ENCODE measurements around the gene PPT2. TPM values are rescaled to one million over a fixed set of nuclear protein-coding genes. Genes with fewer than 3 reads are reported as not detected.
A peak's percentile ranks its signal among the peaks of the same experiment; 100 is the strongest.

PPT2 gene
- polyA plus RNA-seq, 2 of the 4 experiments (the other 2 are of a cell fraction): 9.3 to 11.7 TPM

DNA sequence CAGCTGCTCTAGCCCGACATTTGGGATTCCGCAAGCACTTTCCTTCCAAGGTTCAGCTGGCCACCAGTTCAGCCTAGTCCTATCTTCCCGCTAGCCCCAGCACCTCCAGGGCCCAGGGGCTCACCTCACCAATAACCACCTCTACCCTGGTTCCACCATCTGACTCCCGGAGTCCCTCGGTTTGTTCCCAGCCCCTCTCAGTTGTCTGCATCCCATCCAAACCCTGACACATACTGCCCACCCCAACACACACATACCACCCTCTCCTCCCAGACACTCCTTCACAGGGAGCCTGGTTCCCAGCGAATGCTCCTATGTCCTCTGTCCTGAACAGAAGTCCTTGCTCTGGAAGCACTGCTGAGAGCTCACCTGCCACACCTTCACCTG is 45.2 kb upstream of the PPT2 start:
- POLR2A ChIA-PET: interaction anchor here (1.5 kb wide), 1 partner anchor 16 kb away, joined by 3 read pairs; no protein-coding TSS in a partner anchor
- peak; percentile 10 to 13; a peak in 2 of 6 replicates for ATAC-seq
- no peak for DNase-seq (ENCODE audit: low read depth in 1 of 2, low spot score in 1 of 2)
- Histone ChIP-seq H3K4me3 (no peak overlapping the region), H3K4me1 (peaks cover 15% of the 10 kb centered on the region), H3K4me2 (no peak overlapping the region), H3K27ac (peak overlapping the region in 1 of 2 experiments; percentile 55; a peak in 3 of 6 replicates), H3K9me3 (no peaks in the 10 kb centered on the region)
- WGBS (ENCODE audit: missing lambda C conversion rate): 83% methylated on average over 6 of the region's 6 CpGs
- TF ChIP-seq, protein P1, sequence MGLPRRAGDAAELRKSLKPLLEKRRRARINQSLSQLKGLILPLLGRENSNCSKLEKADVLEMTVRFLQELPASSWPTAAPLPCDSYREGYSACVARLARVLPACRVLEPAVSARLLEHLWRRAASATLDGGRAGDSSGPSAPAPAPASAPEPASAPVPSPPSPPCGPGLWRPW (IDR thresholded peaks at IDR 0.05): no peak
- TF ChIP-seq RCOR1 (IDR thresholded peaks at IDR 0.05; ENCODE audit: low read depth, low read length) (no peak), HOXB13 (CRISPR knock-in tag; IDR thresholded peaks at IDR 0.05; ENCODE audit: low read depth) (no peak), CEBPB (IDR thresholded peaks at IDR 0.05) (no peak), GATA3 (IDR thresholded peaks at IDR 0.05; ENCODE audit: borderline replicate concordance) (no peak), EHMT2 (IDR thresholded peaks at IDR 0.05; ENCODE audit: low read depth) (no peak), RNF2 (IDR thresholded peaks at IDR 0.05; ENCODE audit: borderline replicate concordance, low read depth) (no peak), ESRRA (IDR thresholded peaks at IDR 0.05; ENCODE audit: borderline replicate concordance, low read length) (no peak), TFCP2L1 (CRISPR knock-in tag; IDR thresholded peaks at IDR 0.05) (no peak), CBX8 (IDR thresholded peaks at IDR 0.05) (no peak), POLR2AphosphoS2 (conservative IDR thresholded peaks at IDR 0.05; ENCODE audit: low read length) (no peak), FOXS1 (CRISPR knock-in tag; IDR thresholded peaks at IDR 0.05) (no peak)
- TF ChIP-seq, protein P2, sequence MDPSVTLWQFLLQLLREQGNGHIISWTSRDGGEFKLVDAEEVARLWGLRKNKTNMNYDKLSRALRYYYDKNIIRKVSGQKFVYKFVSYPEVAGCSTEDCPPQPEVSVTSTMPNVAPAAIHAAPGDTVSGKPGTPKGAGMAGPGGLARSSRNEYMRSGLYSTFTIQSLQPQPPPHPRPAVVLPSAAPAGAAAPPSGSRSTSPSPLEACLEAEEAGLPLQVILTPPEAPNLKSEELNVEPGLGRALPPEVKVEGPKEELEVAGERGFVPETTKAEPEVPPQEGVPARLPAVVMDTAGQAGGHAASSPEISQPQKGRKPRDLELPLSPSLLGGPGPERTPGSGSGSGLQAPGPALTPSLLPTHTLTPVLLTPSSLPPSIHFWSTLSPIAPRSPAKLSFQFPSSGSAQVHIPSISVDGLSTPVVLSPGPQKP (IDR thresholded peaks at IDR 0.05; ENCODE audit: low read depth, low read length): no peak
- CTCF ChIA-PET: interaction anchor here (5.5 kb wide), 1 partner anchor 9 kb away, joined by 39 read pairs; no protein-coding TSS in a partner anchor
- no peak for FAIRE-seq

DNA sequence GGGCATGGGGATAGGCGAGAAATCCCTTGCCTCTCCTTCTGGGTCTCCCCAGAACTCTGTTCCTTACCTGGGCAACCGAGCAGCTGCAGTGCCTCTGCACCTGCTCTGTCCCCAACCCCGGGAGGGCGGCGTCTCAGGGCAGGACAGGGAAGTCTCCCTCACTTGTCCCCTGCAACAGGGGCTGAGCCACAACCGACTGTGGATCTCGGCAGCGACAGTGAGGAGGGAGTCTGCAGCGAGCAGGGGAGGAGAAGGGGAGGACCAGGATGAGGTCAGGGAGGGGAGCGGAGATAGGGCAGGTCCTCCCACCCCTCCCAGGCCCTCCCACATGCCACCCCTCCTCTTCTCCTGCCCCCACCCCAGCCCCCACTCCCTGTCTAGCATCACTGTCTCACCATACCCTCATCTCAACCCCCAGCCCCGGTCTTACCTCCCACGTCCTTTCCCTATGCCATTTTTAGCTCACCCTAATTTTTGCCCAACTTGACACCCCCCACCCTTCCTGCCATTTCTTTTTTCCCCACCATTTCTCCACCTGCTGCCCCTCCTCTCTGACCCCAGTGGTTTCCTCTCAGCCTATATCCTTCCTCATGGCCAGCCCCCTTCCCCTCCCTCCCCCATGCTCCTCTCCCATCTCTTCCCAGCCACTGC is 44.7 kb upstream of the PPT2 start, which contains the start of gene TNXB:
Gene TNXB, minus strand, starts transcription at position 225 of the 651 bp plus-strand sequence. CDS start 11,140 bp downstream, outside the sequence.
- CTCF ChIA-PET: interaction anchor here (1.2 to 5.5 kb wide), 3 partner anchors 8 to 88 kb away, joined by 4 to 39 read pairs (median 4); no protein-coding TSS in a partner anchor
- no peak for FAIRE-seq
- H3K4me3 ChIP-seq: no peak within 1 kb of the TSS
- POLR2A ChIA-PET: no interaction called here
- H3K27ac ChIP-seq: peak within 1 kb of the TSS in 1 of 2 experiments; percentile 55; a peak in 3 of 6 replicates
- no peak for ATAC-seq
- no peaks in the 10 kb centered on the region for H3K9me3 ChIP-seq
- peak within 1 kb of the TSS; percentile 41; the same call in 2 of the 3 replicates for H3K4me2 ChIP-seq
- DNase-seq (ENCODE audit: low read depth in 1 of 2, low spot score in 1 of 2): no peak
- WGBS (ENCODE audit: missing lambda C conversion rate): 85% methylated on average over 8 of the region's 12 CpGs
- TF ChIP-seq FOSL2 (IDR thresholded peaks at IDR 0.05) (no peak), FOSL2 (CRISPR knock-in tag; IDR thresholded peaks at IDR 0.05) (no peak), NR3C1 (IDR thresholded peaks at IDR 0.05) (no peak), JUNB (IDR thresholded peaks at IDR 0.05) (no peak), RFX5 (IDR thresholded peaks at IDR 0.05) (no peak), EP300 (IDR thresholded peaks at IDR 0.05) (no peak), RAD21 (conservative IDR thresholded peaks at IDR 0.05 in 1 of 2, IDR thresholded peaks at IDR 0.05 in 1 of 2) (no peak), MYC (IDR thresholded peaks at IDR 0.05; ENCODE audit: borderline replicate concordance, low read length) (no peak), RARB (CRISPR knock-in tag; IDR thresholded peaks at IDR 0.05) (no peak), RNF2 (IDR thresholded peaks at IDR 0.05; ENCODE audit: borderline replicate concordance, low read depth) (no peak)
- TF ChIP-seq, protein P1 (IDR thresholded peaks at IDR 0.05): no peak
- H3K4me1 ChIP-seq: peaks cover 20% of the 10 kb centered on the region

DNA sequence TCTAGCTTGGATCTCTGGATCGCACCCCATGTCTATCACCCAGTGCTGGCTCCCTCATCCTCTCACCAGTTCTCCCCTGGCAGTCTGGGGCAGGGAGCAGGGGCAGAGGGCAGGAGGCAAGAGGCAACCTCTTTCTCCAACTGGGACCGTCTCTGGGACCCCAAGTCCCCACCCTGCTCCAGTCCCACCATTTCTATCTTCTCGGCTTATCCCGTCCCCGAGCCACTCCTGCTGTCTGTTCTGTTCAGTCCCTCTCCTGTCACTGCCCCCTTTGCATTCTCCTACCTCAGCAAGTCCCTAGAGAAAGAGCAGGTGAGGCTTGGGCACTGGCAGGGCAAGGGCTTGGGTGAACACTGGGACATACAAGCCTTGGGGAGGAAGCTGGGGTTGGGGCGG is 44.2 kb upstream of the PPT2 start:
- WGBS (ENCODE audit: missing lambda C conversion rate): 90% methylated on average over 5 of the region's 6 CpGs
- Histone ChIP-seq H3K4me3 (no peak overlapping the region), H3K4me1 (peaks cover 24% of the 10 kb centered on the region), H3K4me2 (no peak overlapping the region), H3K9me3 (no peaks in the 10 kb centered on the region), H3K27ac (no peak overlapping the region)
- ATAC-seq (no peak), FAIRE-seq (no peak), DNase-seq (ENCODE audit: low read depth in 1 of 2, low spot score in 1 of 2) (no peak)
- CTCF ChIA-PET: interaction anchor here (0.9 to 5.5 kb wide), 4 partner anchors 8 to 88 kb away, joined by 3 to 39 read pairs (median 4); no protein-coding TSS in a partner anchor
- POLR2A ChIA-PET: no interaction called here
- TF ChIP-seq RARB (CRISPR knock-in tag; IDR thresholded peaks at IDR 0.05): no peak
- TF ChIP-seq, protein P3, sequence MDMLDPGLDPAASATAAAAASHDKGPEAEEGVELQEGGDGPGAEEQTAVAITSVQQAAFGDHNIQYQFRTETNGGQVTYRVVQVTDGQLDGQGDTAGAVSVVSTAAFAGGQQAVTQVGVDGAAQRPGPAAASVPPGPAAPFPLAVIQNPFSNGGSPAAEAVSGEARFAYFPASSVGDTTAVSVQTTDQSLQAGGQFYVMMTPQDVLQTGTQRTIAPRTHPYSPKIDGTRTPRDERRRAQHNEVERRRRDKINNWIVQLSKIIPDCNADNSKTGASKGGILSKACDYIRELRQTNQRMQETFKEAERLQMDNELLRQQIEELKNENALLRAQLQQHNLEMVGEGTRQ (IDR thresholded peaks at IDR 0.05): no peak
- TF ChIP-seq NFE2L2 (conservative IDR thresholded peaks at IDR 0.05; ENCODE audit: low read length): no peak
- TF ChIP-seq SREBF2 (IDR thresholded peaks at IDR 0.05): no peak
- TF ChIP-seq EP300 (IDR thresholded peaks at IDR 0.05): no peak
- no peak for TF ChIP-seq FOXS1 (CRISPR knock-in tag; IDR thresholded peaks at IDR 0.05)
- no peak for TF ChIP-seq PHF8 (IDR thresholded peaks at IDR 0.05; ENCODE audit: borderline replicate concordance, low read depth)
- no peak for TF ChIP-seq FOSL2 (IDR thresholded peaks at IDR 0.05)
- no peak for TF ChIP-seq FOSL2 (CRISPR knock-in tag; IDR thresholded peaks at IDR 0.05)
- no peak for TF ChIP-seq EHMT2 (IDR thresholded peaks at IDR 0.05; ENCODE audit: low read depth)
- TF ChIP-seq ZC3H11A (IDR thresholded peaks at IDR 0.05): no peak
- no peak for TF ChIP-seq POLR2A (IDR thresholded peaks at IDR 0.05; ENCODE audit: low read length)
- TF ChIP-seq HOXA7 (CRISPR knock-in tag; IDR thresholded peaks at IDR 0.05): no peak
- TF ChIP-seq RCOR1 (IDR thresholded peaks at IDR 0.05; ENCODE audit: low read depth, low read length): no peak
- no peak for TF ChIP-seq JUN (IDR thresholded peaks at IDR 0.05)
- no peak for TF ChIP-seq TP53 (CRISPR knock-in tag; IDR thresholded peaks at IDR 0.05)
- no peak for TF ChIP-seq MAFK (IDR thresholded peaks at IDR 0.05; ENCODE audit: partially characterized antibody)
- no peak for TF ChIP-seq CHD2 (IDR thresholded peaks at IDR 0.05; ENCODE audit: low read length, partially characterized antibody)
- no peak for TF ChIP-seq KDM5A (IDR thresholded peaks at IDR 0.05)

All from A549 (cell line).